ENCODE results near the gene HINFP.
A peak's percentile ranks its signal among the peaks of the same experiment; 100 is the strongest.

HINFP gene

GRCh38 chr11:119167933-119168332 is 46.6 kb downstream of the HINFP start:
- DNase-seq (ENCODE audit: insufficient read length), result no peak
- FAIRE-seq, result no peak
- no peak for TF ChIP-seq POLR2AphosphoS5 (IDR thresholded peaks at IDR 0.05; ENCODE audit: low read depth, low read length)

GRCh38 chr11:119168471-119169281 is 47.3 kb downstream of the HINFP start, which contains the start of gene NLRX1:
NLRX1 (plus strand) TSS chr11:119168725; CDS start chr11:119171404, 2,679 bp downstream.
- TF ChIP-seq TAF1 (IDR thresholded peaks at IDR 0.05; ENCODE audit: borderline replicate concordance, low read depth, low read length), result peak; percentile 50
- TF ChIP-seq POLR2AphosphoS5 (IDR thresholded peaks at IDR 0.05; ENCODE audit: low read depth, low read length), result peak; percentile 66; the same call in 1 of the 2 replicates
- peak; percentile 80 for TF ChIP-seq POLR2A (IDR thresholded peaks at IDR 0.05; ENCODE audit: low read depth, low read length)
- FAIRE-seq, result peak; percentile 96

GRCh38 chr11:119169282-119169719 is 47.9 kb downstream of the HINFP start:
- DNase-seq (ENCODE audit: insufficient read length) (peak; percentile 61), FAIRE-seq (peak; percentile 68)
- TF ChIP-seq TAF1 (IDR thresholded peaks at IDR 0.05; ENCODE audit: borderline replicate concordance, low read depth, low read length), result no peak
- TF ChIP-seq POLR2AphosphoS5 (IDR thresholded peaks at IDR 0.05; ENCODE audit: low read depth, low read length), result no peak
- no peak for TF ChIP-seq POLR2A (IDR thresholded peaks at IDR 0.05; ENCODE audit: low read depth, low read length)

More at GRCh38 chr11:119168471-119169281, 47.3 kb downstream of the HINFP start, which contains the start of gene NLRX1:
- DNase-seq (ENCODE audit: insufficient read length), result peak; percentile 96

GRCh38 chr11:119172513-119172912 is 51.1 kb downstream of the HINFP start:
- DNase-seq (ENCODE audit: insufficient read length) (no peak), FAIRE-seq (no peak)
- no peak for TF ChIP-seq TAF1 (IDR thresholded peaks at IDR 0.05; ENCODE audit: borderline replicate concordance, low read depth, low read length)
- TF ChIP-seq POLR2AphosphoS5 (IDR thresholded peaks at IDR 0.05; ENCODE audit: low read depth, low read length), result no peak
- no peak for TF ChIP-seq POLR2A (IDR thresholded peaks at IDR 0.05; ENCODE audit: low read depth, low read length)

- DNase-seq (ENCODE audit: insufficient read length), result no peak
- no peak for TF ChIP-seq POLR2A (IDR thresholded peaks at IDR 0.05; ENCODE audit: low read depth, low read length)
- no peak for TF ChIP-seq TAF1 (IDR thresholded peaks at IDR 0.05; ENCODE audit: borderline replicate concordance, low read depth, low read length)
- no peak for TF ChIP-seq POLR2AphosphoS5 (IDR thresholded peaks at IDR 0.05; ENCODE audit: low read depth, low read length)
- no peak for FAIRE-seq
These were observed 52.1 kb downstream of the HINFP start for GRCh38 chr11:119173453-119173852.

GRCh38 chr11:119175493-119176077 is 54.2 kb downstream of the HINFP start:
- no peak for FAIRE-seq
- TF ChIP-seq POLR2AphosphoS5 (IDR thresholded peaks at IDR 0.05; ENCODE audit: low read depth, low read length), result no peak
- TF ChIP-seq POLR2A (IDR thresholded peaks at IDR 0.05; ENCODE audit: low read depth, low read length), result no peak
- no peak for TF ChIP-seq TAF1 (IDR thresholded peaks at IDR 0.05; ENCODE audit: borderline replicate concordance, low read depth, low read length)
- no peak for DNase-seq (ENCODE audit: insufficient read length)

GRCh38 chr11:119178166-119178680 is 56.8 kb downstream of the HINFP start:
- TF ChIP-seq POLR2A (IDR thresholded peaks at IDR 0.05; ENCODE audit: low read depth, low read length) (no peak), TAF1 (IDR thresholded peaks at IDR 0.05; ENCODE audit: borderline replicate concordance, low read depth, low read length) (no peak), POLR2AphosphoS5 (IDR thresholded peaks at IDR 0.05; ENCODE audit: low read depth, low read length) (no peak)

GRCh38 chr11:119179342-119179741 is 58.0 kb downstream of the HINFP start:
- DNase-seq (ENCODE audit: insufficient read length) (no peak), FAIRE-seq (no peak)
- TF ChIP-seq POLR2A (IDR thresholded peaks at IDR 0.05; ENCODE audit: low read depth, low read length) (no peak), TAF1 (IDR thresholded peaks at IDR 0.05; ENCODE audit: borderline replicate concordance, low read depth, low read length) (no peak), POLR2AphosphoS5 (IDR thresholded peaks at IDR 0.05; ENCODE audit: low read depth, low read length) (no peak)

More at GRCh38 chr11:119178166-119178680, 56.8 kb downstream of the HINFP start:
- DNase-seq (ENCODE audit: insufficient read length), result no peak
- FAIRE-seq, result no peak

- no peak for DNase-seq (ENCODE audit: insufficient read length)
- no peak for TF ChIP-seq POLR2AphosphoS5 (IDR thresholded peaks at IDR 0.05; ENCODE audit: low read depth, low read length)
- TF ChIP-seq TAF1 (IDR thresholded peaks at IDR 0.05; ENCODE audit: borderline replicate concordance, low read depth, low read length), result no peak
- no peak for TF ChIP-seq POLR2A (IDR thresholded peaks at IDR 0.05; ENCODE audit: low read depth, low read length)
- no peak for FAIRE-seq
These were observed 58.6 kb downstream of the HINFP start for GRCh38 chr11:119179983-119180382.

GRCh38 chr11:119180729-119181676 is 59.6 kb downstream of the HINFP start:
- DNase-seq (ENCODE audit: insufficient read length), result no peak
- no peak for FAIRE-seq
- TF ChIP-seq POLR2AphosphoS5 (IDR thresholded peaks at IDR 0.05; ENCODE audit: low read depth, low read length) (no peak), TAF1 (IDR thresholded peaks at IDR 0.05; ENCODE audit: borderline replicate concordance, low read depth, low read length) (no peak), POLR2A (IDR thresholded peaks at IDR 0.05; ENCODE audit: low read depth, low read length) (no peak)
